Panc1 (cell line): ENCODE results near the gene NHLRC2.

Source experiments
- CTCF ChIP-seq: fragments of 450-650 bp; IDR thresholded peaks from 2 replicates; pipeline ENCODE4 v1.5.1; 2017; ENCODE audit warnings: mild to moderate bottlenecking
- POLR2AphosphoS5 ChIP-seq: IDR thresholded peaks from 2 replicates; pipeline ENCODE4 v1.6.1; 2012; ENCODE audit warnings: mild to moderate bottlenecking, low read depth, low read length, moderate library complexity
- SIN3A ChIP-seq: IDR thresholded peaks from 2 replicates; pipeline ENCODE4 v1.6.1; 2012; ENCODE audit warnings: low read depth, mild to moderate bottlenecking, low read length, moderate library complexity, borderline replicate concordance; ENCODE audit not compliant: insufficient read depth

- TF ChIP-seq CTCF (no peak), POLR2AphosphoS5 (no peak), SIN3A (no peak)
These were observed 83.3 kb downstream of the NHLRC2 start for GRCh38 chr10:113937756-113938155.
